KMS-11 (cell line): ENCODE measurements around the gene FAM163A.
A peak's percentile ranks its signal among the peaks of the same experiment; 100 is the strongest.

Experiments
- H2AFZ ChIP-seq: fragments of 200-600 bp; sonication (generic); 2 replicates; pipeline ENCODE4 v1.6.1; 2016; ENCODE audit warnings: antibody characterized with exemption, mixed run types, low read depth
- H3K27ac ChIP-seq: fragments of 200-600 bp; sonication (generic); 2 replicates; pipeline ENCODE4 v1.6.1; 2016; ENCODE audit warnings: mild to moderate bottlenecking, mixed run types
- H3K27me3 ChIP-seq: fragments of 200-600 bp; sonication (generic); 2 replicates; pipeline ENCODE4 v1.6.1; 2017; ENCODE audit warnings: mild to moderate bottlenecking, low read depth, mixed run types, moderate library complexity; ENCODE audit not compliant: insufficient read depth
- H3K36me3 ChIP-seq: fragments of 200-600 bp; sonication (generic); 2 replicates; pipeline ENCODE4 v1.6.1; 2017; ENCODE audit warnings: mild to moderate bottlenecking, mixed run types; ENCODE audit not compliant: insufficient read depth
- H3K4me1 ChIP-seq: fragments of 200-600 bp; sonication (generic); 2 replicates; pipeline ENCODE4 v1.6.1; 2016; ENCODE audit warnings: mild to moderate bottlenecking, low read depth, mixed run types; ENCODE audit not compliant: poor library complexity, severe bottlenecking
- H3K4me2 ChIP-seq: fragments of 200-600 bp; sonication (generic); 2 replicates; pipeline ENCODE4 v1.7.0; 2016; ENCODE audit warnings: mild to moderate bottlenecking, mixed run types
- H3K4me3 ChIP-seq: fragments of 200-600 bp; sonication (generic); IDR thresholded peaks from 2 replicates; pipeline ENCODE4 v1.6.1; 2017; ENCODE audit warnings: low read depth, low read length, mixed read lengths; ENCODE audit not compliant: insufficient read depth
- H3K79me2 ChIP-seq: fragments of 200-600 bp; sonication (generic); 2 replicates; pipeline ENCODE4 v1.6.1; 2016; ENCODE audit warnings: low read depth, mixed run types; ENCODE audit not compliant: insufficient read depth
- H3K9ac ChIP-seq: fragments of 200-600 bp; sonication (generic); 2 replicates; pipeline ENCODE4 v1.6.1; 2016; ENCODE audit warnings: mild to moderate bottlenecking, mixed run types
- H4K20me1 ChIP-seq: fragments of 200-600 bp; sonication (generic); 2 replicates; pipeline ENCODE4 v1.6.1; 2016; ENCODE audit warnings: mild to moderate bottlenecking, mixed run types; ENCODE audit not compliant: insufficient read depth
- CTCF ChIP-seq: fragments of 200-600 bp; sonication (generic); conservative IDR thresholded peaks from 2 replicates; pipeline ENCODE4 v1.6.1; 2017; ENCODE audit warnings: low read depth, mild to moderate bottlenecking, antibody characterized with exemption, low read length, moderate library complexity, mixed read lengths

The FAM163A gene

GRCh38 chr1:179824265-179824664 lies 81.2 kb downstream of the FAM163A start:
- Histone ChIP-seq H3K36me3 (no peaks in the 10 kb centered on the region), H3K4me3 (no peak overlapping the region), H3K27ac (no peak overlapping the region), H4K20me1 (no peaks in the 10 kb centered on the region), H3K4me2 (no peak overlapping the region), H3K27me3 (no peaks in the 10 kb centered on the region), H3K79me2 (no peaks in the 10 kb centered on the region), H3K4me1 (peaks cover 72% of the 10 kb centered on the region), H2AFZ (no peak overlapping the region), H3K9ac (no peak overlapping the region)
- TF ChIP-seq CTCF = no peak

GRCh38 chr1:179825206-179825605 lies 82.1 kb downstream of the FAM163A start:
- H3K4me1 ChIP-seq = peaks cover 77% of the 10 kb centered on the region
- H3K27ac ChIP-seq = no peak overlapping the region
- no peaks in the 10 kb centered on the region for H3K79me2 ChIP-seq
- H2AFZ ChIP-seq = no peak overlapping the region
- H3K4me3 ChIP-seq = no peak overlapping the region
- no peak overlapping the region for H3K4me2 ChIP-seq
- no peaks in the 10 kb centered on the region for H4K20me1 ChIP-seq
- H3K27me3 ChIP-seq = no peaks in the 10 kb centered on the region
- TF ChIP-seq CTCF = no peak
- no peaks in the 10 kb centered on the region for H3K36me3 ChIP-seq
- no peak overlapping the region for H3K9ac ChIP-seq

- H3K79me2 ChIP-seq = no peaks in the 10 kb centered on the region
- TF ChIP-seq CTCF = no peak
- peak overlapping the region; percentile 24; the same call in 1 of the 2 replicates for H3K27ac ChIP-seq
- peaks cover 77% of the 10 kb centered on the region for H3K4me1 ChIP-seq
- H3K4me2 ChIP-seq = peak overlapping the region; percentile 52; the same call in 1 of the 2 replicates
- no peak overlapping the region for H3K4me3 ChIP-seq
- H3K27me3 ChIP-seq = no peaks in the 10 kb centered on the region
- no peak overlapping the region for H2AFZ ChIP-seq
- no peaks in the 10 kb centered on the region for H3K36me3 ChIP-seq
- H3K9ac ChIP-seq = no peak overlapping the region
- H4K20me1 ChIP-seq = no peaks in the 10 kb centered on the region
Measured at GRCh38 chr1:179825798-179826460, 82.8 kb downstream of the FAM163A start.

- H3K4me1 ChIP-seq = peaks cover 77% of the 10 kb centered on the region
- peak overlapping the region; percentile 38 for H2AFZ ChIP-seq
- peak overlapping the region; percentile 7; the same call in 1 of the 2 replicates for H3K9ac ChIP-seq
- no peaks in the 10 kb centered on the region for H3K27me3 ChIP-seq
- no peak for TF ChIP-seq CTCF
- H3K27ac ChIP-seq = peak overlapping the region; percentile 24
- no peaks in the 10 kb centered on the region for H3K36me3 ChIP-seq
- H3K79me2 ChIP-seq = no peaks in the 10 kb centered on the region
- H3K4me3 ChIP-seq = no peak overlapping the region
- H4K20me1 ChIP-seq = no peaks in the 10 kb centered on the region
- H3K4me2 ChIP-seq = peak overlapping the region; percentile 52; the same call in 1 of the 2 replicates
Measured at GRCh38 chr1:179826626-179827280, 83.7 kb downstream of the FAM163A start.
